HepG2 (cell line): ENCODE data around the gene SLC25A23. TPM values are rescaled to one million over a fixed set of nuclear protein-coding genes. Genes with fewer than 3 reads are reported as not detected.

Source experiments
- AGO1 ChIP-seq: fragments of 200-400 bp; formaldehyde crosslinking; IDR thresholded peaks from 2 replicates; pipeline ENCODE4 v1.6.1; 2017; ENCODE audit warnings: mild to moderate bottlenecking, low read depth, low read length, moderate library complexity; ENCODE audit not compliant: poor library complexity, severe bottlenecking
- FLYWCH1 ChIP-seq: sonication (generic); formaldehyde crosslinking; IDR thresholded peaks from 2 replicates; pipeline ENCODE4 v1.8.1; 2023; ENCODE audit warnings: mild to moderate bottlenecking, missing genetic modification reagents
- KMT2A ChIP-seq: sonication (generic); formaldehyde crosslinking; IDR thresholded peaks from 2 replicates; pipeline ENCODE4 v1.4.0; 2020; ENCODE audit warnings: missing genetic modification reagents
- MYC ChIP-seq: sonication (generic); formaldehyde crosslinking; IDR thresholded peaks from 2 replicates; pipeline ENCODE4 v1.9.0; 2021; ENCODE audit warnings: missing genetic modification reagents, borderline replicate concordance
- NR1H2 ChIP-seq: sonication (generic); formaldehyde crosslinking; IDR thresholded peaks from 2 replicates; pipeline ENCODE4 v1.8.1; 2022; ENCODE audit warnings: low read depth, missing genetic modification reagents, borderline replicate concordance
- PHF21A ChIP-seq: sonication (generic); formaldehyde crosslinking; IDR thresholded peaks from 2 replicates; pipeline ENCODE4 v1.5.0; 2020; ENCODE audit warnings: mild to moderate bottlenecking, missing genetic modification reagents
- SIN3A ChIP-seq: IDR thresholded peaks from 2 replicates; pipeline ENCODE4 v1.6.1; 2011; ENCODE audit warnings: low read depth, mild to moderate bottlenecking, control low read depth, low read length, borderline replicate concordance
- SRSF1 ChIP-seq: fragments of 200-400 bp; formaldehyde crosslinking; optimal IDR thresholded peaks from 2 replicates; pipeline ENCODE3; 2017; ENCODE audit warnings: mild to moderate bottlenecking, low read depth, low read length, moderate library complexity
- ZMAT3 ChIP-seq: sonication (generic); formaldehyde crosslinking; conservative IDR thresholded peaks from 2 replicates; pipeline ENCODE4 v1.7.0; 2021; ENCODE audit warnings: missing genetic modification reagents
- ZNF598 ChIP-seq: sonication (generic); formaldehyde crosslinking; IDR thresholded peaks from 2 replicates; pipeline ENCODE4 v1.5.1; 2020; ENCODE audit warnings: mild to moderate bottlenecking, missing genetic modification reagents, borderline replicate concordance
- ZNF615 ChIP-seq: sonication (generic); formaldehyde crosslinking; IDR thresholded peaks from 2 replicates; pipeline ENCODE4 v1.5.0; 2020; ENCODE audit warnings: mild to moderate bottlenecking, missing genetic modification reagents, borderline replicate concordance
- ZNF703 ChIP-seq: sonication (generic); formaldehyde crosslinking; IDR thresholded peaks from 2 replicates; pipeline ENCODE4 v1.5.1; 2020; ENCODE audit warnings: missing genetic modification reagents, mild to moderate bottlenecking, moderate library complexity, borderline replicate concordance
- ZNF737 ChIP-seq: sonication (generic); formaldehyde crosslinking; IDR thresholded peaks from 2 replicates; pipeline ENCODE4 v1.5.0; 2020; ENCODE audit warnings: missing genetic modification reagents, mild to moderate bottlenecking, borderline replicate concordance
- polyA plus RNA-seq, 8 experiments: library from polyadenylated mRNA; depleted of rRNA in 3 of 8; stranded (reverse) in 7 of 8; unstranded in 1 of 8; fragments of >200 nt; fragmentation: Illumina TruSeq in 4 of 8; extraction: Trizol in 4 of 8; gene quantifications; 2 replicates each; pipeline versions ENCODE4 v1.2.1 to v1.2.3, GENCODE V29; 2011 to 2016; ENCODE audit warnings: low read depth in 4 of 8, missing spikeins in 1 of 8, mixed read lengths in 1 of 8; ENCODE audit not compliant: insufficient read depth in 1 of 8
- total RNA-seq, 5 experiments: library from RNA; depleted of rRNA; stranded (reverse); fragments of >200 nt; fragmentation: Illumina TruSeq; extraction: Trizol; gene quantifications; 2 replicates each; pipeline ENCODE4 v1.2.3, GENCODE V29; 2016; ENCODE audit warnings: low read depth in 1 of 5
- TF ChIP-seq, protein P1 (sequence below): sonication (generic); formaldehyde crosslinking; IDR thresholded peaks from 2 replicates; pipeline ENCODE4 v1.4.0; 2020; ENCODE audit warnings: missing genetic modification reagents
- TF ChIP-seq, protein P2 (sequence below): sonication (generic); formaldehyde crosslinking; IDR thresholded peaks from 2 replicates; pipeline ENCODE4 v1.5.0; 2020; ENCODE audit warnings: missing genetic modification reagents
- TF ChIP-seq, protein P3 (sequence below): sonication (generic); formaldehyde crosslinking; IDR thresholded peaks from 2 replicates; pipeline ENCODE4 v1.4.0; 2020; ENCODE audit warnings: mild to moderate bottlenecking, low read depth, missing genetic modification reagents
- TF ChIP-seq, protein P4 (sequence below): sonication (generic); formaldehyde crosslinking; IDR thresholded peaks from 2 replicates; pipeline ENCODE4 v1.5.0; 2020; ENCODE audit warnings: missing genetic modification reagents
- TF ChIP-seq, protein P5 (sequence below): sonication (generic); formaldehyde crosslinking; IDR thresholded peaks from 2 replicates; pipeline ENCODE4 v1.4.0; 2020; ENCODE audit warnings: mild to moderate bottlenecking, missing genetic modification reagents

SLC25A23 gene
- total and polyA plus RNA-seq, 2 of the 13 experiments (the other 11 are each of a cell fraction or from before 2014, with no cell fraction given) = 12.4 to 15.2 TPM

DNA sequence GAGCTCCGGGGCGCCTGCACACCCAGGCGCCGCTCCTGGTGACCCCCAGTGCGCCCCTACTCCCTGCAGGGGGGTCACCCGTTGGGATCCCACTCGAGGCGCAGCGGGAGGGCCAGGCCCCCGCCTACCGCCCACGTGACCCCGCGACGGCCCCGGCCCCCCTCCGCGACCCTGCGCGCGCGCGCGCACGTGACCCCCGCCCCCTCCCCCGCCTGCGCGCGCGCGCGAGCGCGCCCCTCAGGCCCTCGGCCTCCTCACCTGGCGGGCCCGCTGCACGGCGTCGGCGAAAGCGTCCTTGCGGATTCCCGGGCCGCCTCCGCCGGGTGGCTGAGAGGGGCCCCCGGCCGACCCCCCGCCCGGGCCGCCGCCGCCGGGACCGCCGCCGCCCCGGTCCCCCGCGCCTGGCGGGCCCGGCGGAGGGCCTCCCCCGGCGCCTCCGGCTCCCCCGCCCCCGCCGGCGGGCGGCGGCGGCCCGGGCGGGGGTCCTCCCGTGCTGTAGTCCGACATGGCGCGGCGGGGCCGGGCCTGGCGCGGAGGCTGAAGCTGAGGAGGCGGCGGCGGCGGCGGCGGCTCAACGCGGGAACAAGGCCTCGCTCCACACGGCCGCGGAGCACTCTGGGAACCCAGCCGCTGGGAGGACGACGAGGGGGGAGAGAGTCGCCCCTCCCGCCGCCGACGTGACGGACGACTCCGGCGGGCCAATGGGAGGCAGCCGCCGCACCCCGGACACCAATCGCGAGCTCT is 35.2 kb downstream of the SLC25A23 start, which contains the start of gene KHSRP (continued):
- TF ChIP-seq, protein P1, sequence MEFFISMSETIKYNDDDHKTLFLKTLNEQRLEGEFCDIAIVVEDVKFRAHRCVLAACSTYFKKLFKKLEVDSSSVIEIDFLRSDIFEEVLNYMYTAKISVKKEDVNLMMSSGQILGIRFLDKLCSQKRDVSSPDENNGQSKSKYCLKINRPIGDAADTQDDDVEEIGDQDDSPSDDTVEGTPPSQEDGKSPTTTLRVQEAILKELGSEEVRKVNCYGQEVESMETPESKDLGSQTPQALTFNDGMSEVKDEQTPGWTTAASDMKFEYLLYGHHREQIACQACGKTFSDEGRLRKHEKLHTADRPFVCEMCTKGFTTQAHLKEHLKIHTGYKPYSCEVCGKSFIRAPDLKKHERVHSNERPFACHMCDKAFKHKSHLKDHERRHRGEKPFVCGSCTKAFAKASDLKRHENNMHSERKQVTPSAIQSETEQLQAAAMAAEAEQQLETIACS = peak; percentile 65; the same call in 1 of the 2 replicates
- TF ChIP-seq, protein P2, sequence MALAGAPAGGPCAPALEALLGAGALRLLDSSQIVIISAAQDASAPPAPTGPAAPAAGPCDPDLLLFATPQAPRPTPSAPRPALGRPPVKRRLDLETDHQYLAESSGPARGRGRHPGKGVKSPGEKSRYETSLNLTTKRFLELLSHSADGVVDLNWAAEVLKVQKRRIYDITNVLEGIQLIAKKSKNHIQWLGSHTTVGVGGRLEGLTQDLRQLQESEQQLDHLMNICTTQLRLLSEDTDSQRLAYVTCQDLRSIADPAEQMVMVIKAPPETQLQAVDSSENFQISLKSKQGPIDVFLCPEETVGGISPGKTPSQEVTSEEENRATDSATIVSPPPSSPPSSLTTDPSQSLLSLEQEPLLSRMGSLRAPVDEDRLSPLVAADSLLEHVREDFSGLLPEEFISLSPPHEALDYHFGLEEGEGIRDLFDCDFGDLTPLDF (CRISPR knock-in tag) = no peak; the same call in 1 of the 2 replicates
- TF ChIP-seq SRSF1 (peak; percentile 48), FLYWCH1 (CRISPR knock-in tag) (no peak), KMT2A (CRISPR knock-in tag) (no peak), ZNF703 (CRISPR knock-in tag) (no peak), ZNF615 (no peak), PHF21A (no peak), ZNF598 (CRISPR knock-in tag) (no peak), ZNF737 (CRISPR knock-in tag) (no peak), AGO1 (no peak), ZMAT3 (no peak), MYC (CRISPR knock-in tag) (peak; percentile 71; the same call in 1 of the 2 replicates), NR1H2 (CRISPR knock-in tag) (no peak), SIN3A (no peak)
- TF ChIP-seq, protein P3, sequence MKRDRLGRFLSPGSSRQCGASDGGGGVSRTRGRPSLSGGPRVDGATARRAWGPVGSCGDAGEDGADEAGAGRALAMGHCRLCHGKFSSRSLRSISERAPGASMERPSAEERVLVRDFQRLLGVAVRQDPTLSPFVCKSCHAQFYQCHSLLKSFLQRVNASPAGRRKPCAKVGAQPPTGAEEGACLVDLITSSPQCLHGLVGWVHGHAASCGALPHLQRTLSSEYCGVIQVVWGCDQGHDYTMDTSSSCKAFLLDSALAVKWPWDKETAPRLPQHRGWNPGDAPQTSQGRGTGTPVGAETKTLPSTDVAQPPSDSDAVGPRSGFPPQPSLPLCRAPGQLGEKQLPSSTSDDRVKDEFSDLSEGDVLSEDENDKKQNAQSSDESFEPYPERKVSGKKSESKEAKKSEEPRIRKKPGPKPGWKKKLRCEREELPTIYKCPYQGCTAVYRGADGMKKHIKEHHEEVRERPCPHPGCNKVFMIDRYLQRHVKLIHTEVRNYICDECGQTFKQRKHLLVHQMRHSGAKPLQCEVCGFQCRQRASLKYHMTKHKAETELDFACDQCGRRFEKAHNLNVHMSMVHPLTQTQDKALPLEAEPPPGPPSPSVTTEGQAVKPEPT (CRISPR knock-in tag) = no peak
- TF ChIP-seq, protein P4, sequence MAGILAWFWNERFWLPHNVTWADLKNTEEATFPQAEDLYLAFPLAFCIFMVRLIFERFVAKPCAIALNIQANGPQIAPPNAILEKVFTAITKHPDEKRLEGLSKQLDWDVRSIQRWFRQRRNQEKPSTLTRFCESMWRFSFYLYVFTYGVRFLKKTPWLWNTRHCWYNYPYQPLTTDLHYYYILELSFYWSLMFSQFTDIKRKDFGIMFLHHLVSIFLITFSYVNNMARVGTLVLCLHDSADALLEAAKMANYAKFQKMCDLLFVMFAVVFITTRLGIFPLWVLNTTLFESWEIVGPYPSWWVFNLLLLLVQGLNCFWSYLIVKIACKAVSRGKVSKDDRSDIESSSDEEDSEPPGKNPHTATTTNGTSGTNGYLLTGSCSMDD (CRISPR knock-in tag) = no peak
- TF ChIP-seq, protein P5, sequence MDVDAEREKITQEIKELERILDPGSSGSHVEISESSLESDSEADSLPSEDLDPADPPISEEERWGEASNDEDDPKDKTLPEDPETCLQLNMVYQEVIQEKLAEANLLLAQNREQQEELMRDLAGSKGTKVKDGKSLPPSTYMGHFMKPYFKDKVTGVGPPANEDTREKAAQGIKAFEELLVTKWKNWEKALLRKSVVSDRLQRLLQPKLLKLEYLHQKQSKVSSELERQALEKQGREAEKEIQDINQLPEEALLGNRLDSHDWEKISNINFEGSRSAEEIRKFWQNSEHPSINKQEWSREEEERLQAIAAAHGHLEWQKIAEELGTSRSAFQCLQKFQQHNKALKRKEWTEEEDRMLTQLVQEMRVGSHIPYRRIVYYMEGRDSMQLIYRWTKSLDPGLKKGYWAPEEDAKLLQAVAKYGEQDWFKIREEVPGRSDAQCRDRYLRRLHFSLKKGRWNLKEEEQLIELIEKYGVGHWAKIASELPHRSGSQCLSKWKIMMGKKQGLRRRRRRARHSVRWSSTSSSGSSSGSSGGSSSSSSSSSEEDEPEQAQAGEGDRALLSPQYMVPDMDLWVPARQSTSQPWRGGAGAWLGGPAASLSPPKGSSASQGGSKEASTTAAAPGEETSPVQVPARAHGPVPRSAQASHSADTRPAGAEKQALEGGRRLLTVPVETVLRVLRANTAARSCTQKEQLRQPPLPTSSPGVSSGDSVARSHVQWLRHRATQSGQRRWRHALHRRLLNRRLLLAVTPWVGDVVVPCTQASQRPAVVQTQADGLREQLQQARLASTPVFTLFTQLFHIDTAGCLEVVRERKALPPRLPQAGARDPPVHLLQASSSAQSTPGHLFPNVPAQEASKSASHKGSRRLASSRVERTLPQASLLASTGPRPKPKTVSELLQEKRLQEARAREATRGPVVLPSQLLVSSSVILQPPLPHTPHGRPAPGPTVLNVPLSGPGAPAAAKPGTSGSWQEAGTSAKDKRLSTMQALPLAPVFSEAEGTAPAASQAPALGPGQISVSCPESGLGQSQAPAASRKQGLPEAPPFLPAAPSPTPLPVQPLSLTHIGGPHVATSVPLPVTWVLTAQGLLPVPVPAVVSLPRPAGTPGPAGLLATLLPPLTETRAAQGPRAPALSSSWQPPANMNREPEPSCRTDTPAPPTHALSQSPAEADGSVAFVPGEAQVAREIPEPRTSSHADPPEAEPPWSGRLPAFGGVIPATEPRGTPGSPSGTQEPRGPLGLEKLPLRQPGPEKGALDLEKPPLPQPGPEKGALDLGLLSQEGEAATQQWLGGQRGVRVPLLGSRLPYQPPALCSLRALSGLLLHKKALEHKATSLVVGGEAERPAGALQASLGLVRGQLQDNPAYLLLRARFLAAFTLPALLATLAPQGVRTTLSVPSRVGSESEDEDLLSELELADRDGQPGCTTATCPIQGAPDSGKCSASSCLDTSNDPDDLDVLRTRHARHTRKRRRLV (CRISPR knock-in tag) = no peak
